Lower leg skin (tissue), 4 donors: ENCODE data around the gene STOM. TPM values are rescaled to one million over a fixed set of nuclear protein-coding genes. Genes with fewer than 3 reads are reported as not detected.

ENCODE experiments used
- DNase-seq, 2 donors: peaks; one replicate each; pipeline ENCODE4 v3.0.0-alpha.2; 2019; ENCODE audit warnings: low spot score in 2 of 2
- H3K4me3 ChIP-seq: fragments of 200-600 bp; sonication (generic); 2 replicates; pipeline ENCODE4 v1.5.1; 2017; ENCODE audit warnings: mild to moderate bottlenecking, low read depth; ENCODE audit not compliant: poor library complexity, severe bottlenecking
- POLR2A ChIP-seq, 2 donors: fragments of 450-650 bp; IDR thresholded peaks; one replicate each; pipeline ENCODE4 v1.6.1; 2016 to 2017; ENCODE audit warnings: antibody characterized with exemption in 2 of 2, mild to moderate bottlenecking in 1 of 2, moderate library complexity in 1 of 2
- WGBS, 2 donors: methylation state at CpG; one replicate each; pipeline ENCODE4 v1.1.5; 2018; 5-methylcytosine and 5-hydroxymethylcytosine counted together
- intact Hi-C: fragments of 100-400 bp; cut with DNase I; formaldehyde crosslinking; loops from one replicate; pipeline ENCODE4 v1.15.0; 2023; ENCODE audit warnings: low total_unique reads
- total RNA-seq, 4 donors: library from RNA; depleted of rRNA; stranded (reverse); fragments of >200 nt; gene quantifications; one replicate each; pipeline ENCODE4 v1.1.0, GENCODE V29; 2016
- TF ChIP-seq, protein P1 (sequence below), 3 donors: fragments of 450-650 bp; IDR thresholded peaks; one replicate each; pipeline ENCODE4 v1.5.1; 2016; ENCODE audit warnings: antibody characterized with exemption in 3 of 3, mild to moderate bottlenecking in 3 of 3, moderate library complexity in 2 of 3

STOM gene
- total RNA-seq, 4 donors from 2014 or later = 131 to 323 (median 208) TPM

DNA sequence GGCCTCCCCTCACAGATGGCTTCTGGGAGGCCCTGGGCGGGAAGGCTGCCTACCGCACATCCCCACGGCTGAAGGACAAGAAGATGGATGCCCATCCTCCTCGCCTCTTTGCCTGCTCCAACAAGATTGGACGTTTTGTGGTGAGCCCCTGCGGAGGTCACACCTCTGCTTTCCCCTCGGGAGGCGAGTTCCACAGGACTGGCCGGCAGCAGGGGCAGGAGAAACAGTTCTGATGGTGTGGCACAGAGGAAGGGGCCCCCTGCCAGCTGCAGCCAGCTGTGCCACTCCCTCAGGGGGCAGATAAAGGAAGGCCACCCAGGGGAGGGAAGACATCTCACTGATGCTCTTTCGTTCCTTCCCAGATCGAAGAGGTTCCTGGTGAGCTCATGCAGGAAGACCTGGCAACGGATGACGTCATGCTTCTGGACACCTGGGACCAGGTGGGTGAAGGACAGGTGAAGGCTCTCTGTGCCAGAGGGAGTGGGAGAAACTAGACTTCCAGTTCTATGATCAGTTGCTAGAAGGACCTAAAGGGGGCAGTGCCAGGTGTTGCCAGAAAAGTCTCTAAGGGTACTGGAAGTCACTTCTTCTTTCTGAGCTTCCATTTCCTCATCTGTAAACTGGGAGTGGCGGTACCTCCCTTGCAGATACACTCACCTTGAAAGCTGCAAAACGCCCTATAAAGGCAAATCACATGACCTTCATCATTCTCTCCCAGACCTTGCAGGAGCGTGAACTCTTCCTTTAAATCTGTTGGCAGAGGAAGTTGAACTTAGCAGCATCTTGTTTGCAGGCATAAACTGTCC is 41.0 kb downstream of the STOM start:
- H3K4me3 ChIP-seq = no peak overlapping the region
- peak in 1 of 2 donors; percentile 14 for DNase-seq
- WGBS, 2 donors = 83 to 87% methylated on average over 16 of the region's 16 CpGs
- TF ChIP-seq, protein P1, sequence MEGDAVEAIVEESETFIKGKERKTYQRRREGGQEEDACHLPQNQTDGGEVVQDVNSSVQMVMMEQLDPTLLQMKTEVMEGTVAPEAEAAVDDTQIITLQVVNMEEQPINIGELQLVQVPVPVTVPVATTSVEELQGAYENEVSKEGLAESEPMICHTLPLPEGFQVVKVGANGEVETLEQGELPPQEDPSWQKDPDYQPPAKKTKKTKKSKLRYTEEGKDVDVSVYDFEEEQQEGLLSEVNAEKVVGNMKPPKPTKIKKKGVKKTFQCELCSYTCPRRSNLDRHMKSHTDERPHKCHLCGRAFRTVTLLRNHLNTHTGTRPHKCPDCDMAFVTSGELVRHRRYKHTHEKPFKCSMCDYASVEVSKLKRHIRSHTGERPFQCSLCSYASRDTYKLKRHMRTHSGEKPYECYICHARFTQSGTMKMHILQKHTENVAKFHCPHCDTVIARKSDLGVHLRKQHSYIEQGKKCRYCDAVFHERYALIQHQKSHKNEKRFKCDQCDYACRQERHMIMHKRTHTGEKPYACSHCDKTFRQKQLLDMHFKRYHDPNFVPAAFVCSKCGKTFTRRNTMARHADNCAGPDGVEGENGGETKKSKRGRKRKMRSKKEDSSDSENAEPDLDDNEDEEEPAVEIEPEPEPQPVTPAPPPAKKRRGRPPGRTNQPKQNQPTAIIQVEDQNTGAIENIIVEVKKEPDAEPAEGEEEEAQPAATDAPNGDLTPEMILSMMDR (IDR thresholded peaks at IDR 0.05) = no peak
- TF ChIP-seq POLR2A (IDR thresholded peaks at IDR 0.05) = no peak
- intact Hi-C loops = loop anchor here (5.0 kb wide), 1 partner anchor 38 kb away; no protein-coding TSS in a partner anchor

GRCh38 chr9:121328476-121328875 is 41.6 kb downstream of the STOM start:
- intact Hi-C loops = loop anchor here (5.0 kb wide), 1 partner anchor 39 kb away; no protein-coding TSS in a partner anchor

DNA sequence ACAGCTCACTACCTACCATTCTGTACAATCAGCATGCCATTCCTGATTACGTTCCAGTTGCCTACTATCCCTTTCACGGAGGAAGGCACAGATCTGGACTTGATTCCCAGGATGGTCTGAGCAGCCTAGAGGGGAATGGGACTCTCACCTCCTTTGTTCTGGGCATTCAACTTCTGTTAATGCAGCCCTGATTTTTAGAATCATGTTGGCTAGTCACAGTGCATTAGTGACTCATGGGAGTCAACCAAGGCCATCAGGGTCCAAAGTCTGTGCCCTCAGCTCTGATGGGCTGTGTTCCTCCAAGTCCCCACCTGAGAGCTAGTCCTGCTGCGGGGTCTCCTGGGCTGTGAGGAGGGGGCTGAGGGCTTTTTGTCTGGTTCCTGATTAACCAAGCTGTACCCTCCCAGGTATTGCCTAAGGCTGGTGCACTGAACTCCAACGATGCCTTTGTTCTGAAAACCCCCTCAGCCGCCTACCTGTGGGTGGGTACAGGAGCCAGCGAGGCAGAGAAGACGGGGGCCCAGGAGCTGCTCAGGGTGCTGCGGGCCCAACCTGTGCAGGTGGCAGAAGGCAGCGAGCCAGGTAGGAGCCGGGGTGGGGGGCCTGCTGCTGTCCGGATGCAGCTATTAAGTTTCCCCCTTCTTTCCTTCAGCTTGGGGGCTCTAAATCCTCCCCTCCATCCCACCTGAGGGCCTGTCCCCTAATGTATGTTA is 43.0 kb downstream of the STOM start:
- DNase-seq = peak in 1 of 2 donors; percentile 20
- 81 to 82% methylated on average over 11 of the region's 11 CpGs for WGBS, 2 donors
- H3K4me3 ChIP-seq = no peak overlapping the region
- TF ChIP-seq, protein P1 (IDR thresholded peaks at IDR 0.05) = no peak
- no peak for TF ChIP-seq POLR2A (IDR thresholded peaks at IDR 0.05)
- intact Hi-C loops = loop anchor here (5.0 kb wide), 1 partner anchor 40 kb away; no protein-coding TSS in a partner anchor

More at GRCh38 chr9:121328476-121328875, 41.6 kb downstream of the STOM start:
- DNase-seq = peak in 1 of 2 donors; percentile 14
- 80% methylated on average over 8 of the region's 8 CpGs for WGBS, 2 donors
- H3K4me3 ChIP-seq = no peak overlapping the region
- no peak for TF ChIP-seq POLR2A (IDR thresholded peaks at IDR 0.05)
- TF ChIP-seq, protein P1 (IDR thresholded peaks at IDR 0.05) = no peak

DNA sequence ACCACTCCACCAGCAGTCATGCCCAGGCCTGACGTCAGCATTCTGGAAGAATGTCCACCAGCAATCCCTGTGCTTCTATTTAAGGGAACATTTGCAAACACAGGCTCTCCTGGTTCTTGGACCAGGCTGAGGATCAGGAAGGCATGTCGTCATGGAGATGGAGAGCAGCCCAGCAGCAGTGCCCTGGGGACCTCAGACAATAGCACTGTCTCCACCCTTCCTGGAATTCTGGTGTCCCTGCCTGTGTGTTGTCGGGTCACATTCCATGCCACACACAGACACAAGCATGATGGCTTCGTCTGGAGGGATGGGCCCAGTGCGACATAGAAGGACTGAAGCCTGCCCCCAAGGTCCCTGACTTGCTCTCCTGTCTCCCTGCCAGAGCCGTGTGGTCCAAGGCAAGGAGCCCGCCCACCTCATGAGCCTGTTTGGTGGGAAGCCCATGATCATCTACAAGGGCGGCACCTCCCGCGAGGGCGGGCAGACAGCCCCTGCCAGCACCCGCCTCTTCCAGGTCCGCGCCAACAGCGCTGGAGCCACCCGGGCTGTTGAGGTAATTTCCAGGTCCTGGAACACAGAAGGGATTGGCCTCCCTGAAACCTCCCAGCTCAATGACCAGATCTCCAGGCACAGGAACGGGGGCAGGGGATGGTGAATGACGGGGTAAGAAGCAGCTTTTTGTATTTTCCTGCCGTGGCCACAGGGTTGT is 43.8 kb downstream of the STOM start:
- intact Hi-C loops = loop anchor here (5.0 kb wide), 1 partner anchor 41 kb away; no protein-coding TSS in a partner anchor
- DNase-seq = peak; percentile 94 to 98
- H3K4me3 ChIP-seq = no peak overlapping the region
- TF ChIP-seq, protein P1 (IDR thresholded peaks at IDR 0.05) = no peak
- no peak for TF ChIP-seq POLR2A (IDR thresholded peaks at IDR 0.05)
- whole genome bisulfite sequencing, 2 donors = 17 to 20% methylated on average over 8 to 16 of the region's 19 CpGs

GRCh38 chr9:121325387-121325786 is 44.7 kb downstream of the STOM start:
- no peak for TF ChIP-seq POLR2A (IDR thresholded peaks at IDR 0.05)
- TF ChIP-seq, protein P1 (IDR thresholded peaks at IDR 0.05) = no peak
- intact Hi-C loops = loop anchor here (5.0 kb wide), 1 partner anchor 42 kb away; no protein-coding TSS in a partner anchor
- peak in 1 of 2 donors; percentile 17 for DNase-seq
- 80 to 82% methylated on average over 7 of the region's 7 CpGs for WGBS, 2 donors
- no peak overlapping the region for H3K4me3 ChIP-seq
